ENCODE measurements around the gene PDK3.
A peak's percentile ranks its signal among the peaks of the same experiment; 100 is the strongest.

Gene PDK3

GRCh38 chrX:24495700-24496099 lies 30.6 kb downstream of the PDK3 start:
- no peak for DNase-seq (ENCODE audit: extremely low read depth, insufficient read length)
- Histone ChIP-seq H3K27me3 (replicated peaks; ENCODE audit: control insufficient read depth, insufficient read depth, low read length) (no peaks in the 10 kb centered on the region), H3K4me3 (replicated peaks; ENCODE audit: low read depth, low read length) (no peak overlapping the region), H3K36me3 (ENCODE audit: control insufficient read depth, insufficient read depth, low read length) (no peaks in the 10 kb centered on the region)
- no peak for TF ChIP-seq CTCF (IDR thresholded peaks at IDR 0.05; ENCODE audit: insufficient read depth, low read length, poor library complexity, severe bottlenecking)

- no peak for DNase-seq (ENCODE audit: extremely low read depth, insufficient read length)
Observed at GRCh38 chrX:24498181-24498580, 33.1 kb downstream of the PDK3 start.

GRCh38 chrX:24498975-24499374 lies 33.9 kb downstream of the PDK3 start:
- H3K27me3 ChIP-seq (replicated peaks; ENCODE audit: control insufficient read depth, insufficient read depth, low read length): no peaks in the 10 kb centered on the region
- H3K36me3 ChIP-seq (ENCODE audit: control insufficient read depth, insufficient read depth, low read length): no peaks in the 10 kb centered on the region
- TF ChIP-seq CTCF (IDR thresholded peaks at IDR 0.05; ENCODE audit: insufficient read depth, low read length, poor library complexity, severe bottlenecking): peak; percentile 52
- DNase-seq (ENCODE audit: extremely low read depth, insufficient read length): peak; percentile 7
- H3K4me3 ChIP-seq (replicated peaks; ENCODE audit: low read depth, low read length): no peak overlapping the region

More at GRCh38 chrX:24498181-24498580, 33.1 kb downstream of the PDK3 start:
- Histone ChIP-seq H3K27me3 (replicated peaks; ENCODE audit: control insufficient read depth, insufficient read depth, low read length) (no peaks in the 10 kb centered on the region), H3K4me3 (replicated peaks; ENCODE audit: low read depth, low read length) (no peak overlapping the region), H3K36me3 (ENCODE audit: control insufficient read depth, insufficient read depth, low read length) (no peaks in the 10 kb centered on the region)
- TF ChIP-seq CTCF (IDR thresholded peaks at IDR 0.05; ENCODE audit: insufficient read depth, low read length, poor library complexity, severe bottlenecking): peak; percentile 46

GRCh38 chrX:24506082-24506481 lies 41.0 kb downstream of the PDK3 start:
- H3K27me3 ChIP-seq (replicated peaks; ENCODE audit: control insufficient read depth, insufficient read depth, low read length): no peaks in the 10 kb centered on the region; the same call in 1 of the 2 replicates
- TF ChIP-seq CTCF (IDR thresholded peaks at IDR 0.05; ENCODE audit: insufficient read depth, low read length, poor library complexity, severe bottlenecking): no peak
- no peak overlapping the region for H3K4me3 ChIP-seq (replicated peaks; ENCODE audit: low read depth, low read length)
- H3K36me3 ChIP-seq (ENCODE audit: control insufficient read depth, insufficient read depth, low read length): no peaks in the 10 kb centered on the region
- DNase-seq (ENCODE audit: extremely low read depth, insufficient read length): peak; percentile 10

GRCh38 chrX:24508375-24508774 lies 43.3 kb downstream of the PDK3 start:
- no peak overlapping the region for H3K4me3 ChIP-seq (replicated peaks; ENCODE audit: low read depth, low read length)
- no peaks in the 10 kb centered on the region; the same call in 1 of the 2 replicates for H3K27me3 ChIP-seq (replicated peaks; ENCODE audit: control insufficient read depth, insufficient read depth, low read length)
- DNase-seq (ENCODE audit: extremely low read depth, insufficient read length): no peak
- no peaks in the 10 kb centered on the region for H3K36me3 ChIP-seq (ENCODE audit: control insufficient read depth, insufficient read depth, low read length)
- TF ChIP-seq CTCF (IDR thresholded peaks at IDR 0.05; ENCODE audit: insufficient read depth, low read length, poor library complexity, severe bottlenecking): no peak

GRCh38 chrX:24513416-24513815 lies 48.3 kb downstream of the PDK3 start:
- Histone ChIP-seq H3K36me3 (ENCODE audit: control insufficient read depth, insufficient read depth, low read length) (no peaks in the 10 kb centered on the region), H3K4me3 (replicated peaks; ENCODE audit: low read depth, low read length) (no peak overlapping the region), H3K27me3 (replicated peaks; ENCODE audit: control insufficient read depth, insufficient read depth, low read length) (no peaks in the 10 kb centered on the region)
- peak; percentile 40 for DNase-seq (ENCODE audit: extremely low read depth, insufficient read length)
- no peak for TF ChIP-seq CTCF (IDR thresholded peaks at IDR 0.05; ENCODE audit: insufficient read depth, low read length, poor library complexity, severe bottlenecking)
